KMS-11 (cell line): Measurements from ENCODE around the gene RAD51B.

Source experiments
- H2AFZ ChIP-seq: fragments of 200-600 bp; sonication (generic); 2 replicates; pipeline ENCODE4 v1.6.1; 2016; ENCODE audit warnings: antibody characterized with exemption, mixed run types, low read depth
- H3K27ac ChIP-seq: fragments of 200-600 bp; sonication (generic); 2 replicates; pipeline ENCODE4 v1.6.1; 2016; ENCODE audit warnings: mild to moderate bottlenecking, mixed run types
- H3K27me3 ChIP-seq: fragments of 200-600 bp; sonication (generic); 2 replicates; pipeline ENCODE4 v1.6.1; 2017; ENCODE audit warnings: mild to moderate bottlenecking, low read depth, mixed run types, moderate library complexity; ENCODE audit not compliant: insufficient read depth
- H3K36me3 ChIP-seq: fragments of 200-600 bp; sonication (generic); 2 replicates; pipeline ENCODE4 v1.6.1; 2017; ENCODE audit warnings: mild to moderate bottlenecking, mixed run types; ENCODE audit not compliant: insufficient read depth
- H3K4me1 ChIP-seq: fragments of 200-600 bp; sonication (generic); 2 replicates; pipeline ENCODE4 v1.6.1; 2016; ENCODE audit warnings: mild to moderate bottlenecking, low read depth, mixed run types; ENCODE audit not compliant: poor library complexity, severe bottlenecking
- H3K4me2 ChIP-seq: fragments of 200-600 bp; sonication (generic); 2 replicates; pipeline ENCODE4 v1.7.0; 2016; ENCODE audit warnings: mild to moderate bottlenecking, mixed run types
- H3K4me3 ChIP-seq: fragments of 200-600 bp; sonication (generic); IDR thresholded peaks from 2 replicates; pipeline ENCODE4 v1.6.1; 2017; ENCODE audit warnings: low read depth, low read length, mixed read lengths; ENCODE audit not compliant: insufficient read depth
- H3K79me2 ChIP-seq: fragments of 200-600 bp; sonication (generic); 2 replicates; pipeline ENCODE4 v1.6.1; 2016; ENCODE audit warnings: low read depth, mixed run types; ENCODE audit not compliant: insufficient read depth
- H3K9ac ChIP-seq: fragments of 200-600 bp; sonication (generic); 2 replicates; pipeline ENCODE4 v1.6.1; 2016; ENCODE audit warnings: mild to moderate bottlenecking, mixed run types
- H4K20me1 ChIP-seq: fragments of 200-600 bp; sonication (generic); 2 replicates; pipeline ENCODE4 v1.6.1; 2016; ENCODE audit warnings: mild to moderate bottlenecking, mixed run types; ENCODE audit not compliant: insufficient read depth
- TF ChIP-seq, protein P1 (sequence below): fragments of 200-600 bp; sonication (generic); conservative IDR thresholded peaks from 2 replicates; pipeline ENCODE4 v1.6.1; 2017; ENCODE audit warnings: low read depth, mild to moderate bottlenecking, antibody characterized with exemption, low read length, moderate library complexity, mixed read lengths

Gene RAD51B

DNA sequence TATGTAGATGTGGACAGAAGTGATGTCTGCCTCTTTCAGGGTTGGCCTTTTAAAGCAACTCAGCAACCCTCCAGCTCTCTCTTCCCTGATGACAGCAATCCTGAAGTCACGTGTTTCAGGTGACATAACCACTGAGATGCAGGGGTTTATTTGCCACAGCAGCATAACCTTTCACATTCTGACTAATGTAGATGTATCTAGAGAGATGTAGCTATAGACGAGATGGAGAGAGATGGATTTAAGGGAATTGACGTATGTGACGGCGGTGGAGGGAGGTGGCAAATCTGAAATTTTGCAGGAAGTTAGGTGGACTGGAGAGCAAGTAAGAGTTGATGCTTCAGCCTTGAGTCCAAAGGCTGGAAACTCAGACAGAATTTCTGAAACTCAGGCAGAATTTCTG, 847.3 kb downstream of the RAD51B start:
- no peaks in the 10 kb centered on the region for H3K27me3 ChIP-seq
- no peaks in the 10 kb centered on the region for H4K20me1 ChIP-seq
- H3K36me3 ChIP-seq, result no peaks in the 10 kb centered on the region
- H3K4me2 ChIP-seq, result no peak overlapping the region
- no peaks in the 10 kb centered on the region for H3K4me1 ChIP-seq
- no peak overlapping the region for H3K27ac ChIP-seq
- TF ChIP-seq, protein P1, sequence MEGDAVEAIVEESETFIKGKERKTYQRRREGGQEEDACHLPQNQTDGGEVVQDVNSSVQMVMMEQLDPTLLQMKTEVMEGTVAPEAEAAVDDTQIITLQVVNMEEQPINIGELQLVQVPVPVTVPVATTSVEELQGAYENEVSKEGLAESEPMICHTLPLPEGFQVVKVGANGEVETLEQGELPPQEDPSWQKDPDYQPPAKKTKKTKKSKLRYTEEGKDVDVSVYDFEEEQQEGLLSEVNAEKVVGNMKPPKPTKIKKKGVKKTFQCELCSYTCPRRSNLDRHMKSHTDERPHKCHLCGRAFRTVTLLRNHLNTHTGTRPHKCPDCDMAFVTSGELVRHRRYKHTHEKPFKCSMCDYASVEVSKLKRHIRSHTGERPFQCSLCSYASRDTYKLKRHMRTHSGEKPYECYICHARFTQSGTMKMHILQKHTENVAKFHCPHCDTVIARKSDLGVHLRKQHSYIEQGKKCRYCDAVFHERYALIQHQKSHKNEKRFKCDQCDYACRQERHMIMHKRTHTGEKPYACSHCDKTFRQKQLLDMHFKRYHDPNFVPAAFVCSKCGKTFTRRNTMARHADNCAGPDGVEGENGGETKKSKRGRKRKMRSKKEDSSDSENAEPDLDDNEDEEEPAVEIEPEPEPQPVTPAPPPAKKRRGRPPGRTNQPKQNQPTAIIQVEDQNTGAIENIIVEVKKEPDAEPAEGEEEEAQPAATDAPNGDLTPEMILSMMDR, result no peak
- no peak overlapping the region for H2AFZ ChIP-seq
- H3K79me2 ChIP-seq, result no peaks in the 10 kb centered on the region
- no peak overlapping the region for H3K9ac ChIP-seq
- H3K4me3 ChIP-seq, result no peak overlapping the region

DNA sequence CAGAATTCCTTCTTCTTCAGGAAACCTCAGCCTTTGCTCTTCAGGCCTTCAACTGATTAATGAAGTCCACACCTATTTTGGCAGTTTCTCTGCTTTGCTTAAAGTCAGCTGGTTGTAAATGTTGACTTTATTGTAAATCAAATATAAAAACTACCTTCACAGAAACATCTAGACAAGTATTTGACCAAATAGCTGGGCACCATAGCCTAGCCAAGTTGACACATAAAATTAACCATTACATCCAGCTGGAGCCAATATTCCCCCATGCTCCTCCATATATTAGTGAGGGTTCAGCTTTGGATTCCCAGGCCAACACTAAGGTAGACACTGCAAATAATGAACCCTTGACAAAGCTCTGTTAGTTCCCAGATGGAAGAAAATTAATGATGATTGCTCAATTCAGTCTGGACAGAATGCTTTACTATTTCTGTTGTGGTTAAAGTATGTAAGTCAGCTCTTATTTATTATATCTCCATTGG, 847.8 kb downstream of the RAD51B start:
- no peak overlapping the region for H3K4me3 ChIP-seq
- H3K4me2 ChIP-seq, result no peak overlapping the region
- no peak overlapping the region for H2AFZ ChIP-seq
- TF ChIP-seq, protein P1, result no peak
- no peak overlapping the region for H3K9ac ChIP-seq
- no peak overlapping the region for H3K27ac ChIP-seq
- no peaks in the 10 kb centered on the region for H3K4me1 ChIP-seq
- no peaks in the 10 kb centered on the region for H3K36me3 ChIP-seq
- no peaks in the 10 kb centered on the region for H3K27me3 ChIP-seq
- H4K20me1 ChIP-seq, result no peaks in the 10 kb centered on the region
- H3K79me2 ChIP-seq, result no peaks in the 10 kb centered on the region

DNA sequence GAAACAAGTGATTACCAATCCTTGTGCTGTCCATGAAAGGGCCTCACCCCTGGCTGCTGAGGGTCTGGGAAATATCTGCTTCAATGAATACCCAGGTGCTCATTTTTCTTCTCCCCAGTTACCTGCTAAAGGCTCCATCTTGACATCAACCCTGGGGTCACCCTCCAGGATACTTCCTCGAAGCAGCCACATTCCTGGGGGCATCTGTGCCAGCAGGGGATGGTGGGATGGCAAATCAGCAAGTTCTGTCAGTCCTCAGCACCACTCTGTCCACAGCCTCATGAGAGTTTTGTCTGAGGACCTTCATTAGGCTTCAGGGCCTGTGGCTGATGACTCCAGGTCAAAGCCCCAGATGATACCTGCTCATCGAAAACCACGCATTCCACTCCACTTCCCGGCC, 848.4 kb downstream of the RAD51B start:
- Histone ChIP-seq H3K36me3 (no peaks in the 10 kb centered on the region), H3K27ac (no peak overlapping the region), H2AFZ (no peak overlapping the region), H3K9ac (no peak overlapping the region), H3K79me2 (no peaks in the 10 kb centered on the region), H3K4me3 (no peak overlapping the region), H3K4me1 (no peaks in the 10 kb centered on the region), H3K4me2 (no peak overlapping the region), H4K20me1 (no peaks in the 10 kb centered on the region), H3K27me3 (no peaks in the 10 kb centered on the region)
- TF ChIP-seq, protein P1, result no peak

DNA sequence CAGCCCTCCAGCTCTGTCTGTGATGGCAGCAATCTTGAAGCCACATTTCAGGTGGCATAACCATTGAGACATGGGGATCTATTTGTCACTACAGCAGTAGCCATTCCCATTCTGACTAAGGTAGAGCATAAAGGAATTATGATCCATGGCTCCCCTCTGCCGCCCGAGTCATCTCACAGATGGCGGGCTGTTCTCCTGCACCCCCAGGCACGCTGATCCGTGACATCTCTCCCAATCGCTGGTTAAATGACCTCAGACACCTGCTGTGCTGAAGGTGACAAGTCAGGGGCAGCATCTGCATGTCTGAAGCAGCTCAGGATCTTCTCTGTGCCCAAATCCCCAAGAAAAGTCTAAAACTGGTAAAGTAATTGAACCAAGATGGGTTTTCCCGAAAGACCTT, 849.0 kb downstream of the RAD51B start:
- H3K36me3 ChIP-seq, result no peaks in the 10 kb centered on the region
- H3K4me1 ChIP-seq, result no peaks in the 10 kb centered on the region
- H3K27me3 ChIP-seq, result no peaks in the 10 kb centered on the region
- H3K9ac ChIP-seq, result no peak overlapping the region
- no peak overlapping the region for H3K4me2 ChIP-seq
- H3K27ac ChIP-seq, result no peak overlapping the region
- no peaks in the 10 kb centered on the region for H3K79me2 ChIP-seq
- H4K20me1 ChIP-seq, result no peaks in the 10 kb centered on the region
- H3K4me3 ChIP-seq, result no peak overlapping the region
- TF ChIP-seq, protein P1, result no peak
- H2AFZ ChIP-seq, result no peak overlapping the region

DNA sequence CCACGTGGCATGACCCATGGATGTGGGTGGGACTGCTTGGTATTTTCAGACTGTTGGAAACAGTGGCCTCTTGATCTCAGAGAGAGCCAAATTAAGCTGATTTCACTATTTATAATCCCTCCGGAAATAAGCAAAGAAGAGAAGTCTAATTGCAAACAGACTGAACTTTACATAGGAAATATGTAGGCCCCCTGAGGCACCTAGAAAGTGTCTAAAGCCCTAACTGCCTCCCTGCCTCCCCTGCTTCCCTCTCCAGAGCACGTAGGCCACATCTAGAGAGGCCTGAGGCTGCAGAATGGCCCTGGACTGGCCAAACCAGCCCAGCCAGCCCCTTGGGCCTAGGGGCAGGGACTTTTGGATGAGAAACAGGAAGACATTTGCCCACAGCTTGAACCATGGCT, 849.5 kb downstream of the RAD51B start:
- H3K4me1 ChIP-seq, result no peaks in the 10 kb centered on the region
- H3K9ac ChIP-seq, result no peak overlapping the region
- H2AFZ ChIP-seq, result no peak overlapping the region
- no peaks in the 10 kb centered on the region for H3K27me3 ChIP-seq
- no peaks in the 10 kb centered on the region for H4K20me1 ChIP-seq
- no peak overlapping the region for H3K4me3 ChIP-seq
- no peak overlapping the region for H3K27ac ChIP-seq
- no peaks in the 10 kb centered on the region for H3K79me2 ChIP-seq
- TF ChIP-seq, protein P1, result no peak
- H3K4me2 ChIP-seq, result no peak overlapping the region
- no peaks in the 10 kb centered on the region for H3K36me3 ChIP-seq
